Adrenal gland (tissue), 5 donors: ENCODE data around the gene ACTR3.

Experiments used
- POLR2A ChIP-seq, 2 donors: fragments of 450-650 bp; IDR thresholded peaks; one replicate each; pipeline ENCODE4 v1.6.1; 2017; ENCODE audit warnings: antibody characterized with exemption in 2 of 2, mild to moderate bottlenecking in 2 of 2, moderate library complexity in 1 of 2
- TF ChIP-seq, protein P1 (sequence below), 6 experiments: fragments of 450-650 bp in 4 of 6; fragments of 200-600 bp in 2 of 6; sonication (generic) in 1 of 6; IDR thresholded peaks; 1 replicate in 5 of 6; 2 replicates in 1 of 6; pipeline versions ENCODE4 v1.5.1 to v1.8.0; 2016 to 2021; ENCODE audit warnings: antibody characterized with exemption in 6 of 6, mild to moderate bottlenecking in 2 of 6, moderate library complexity in 1 of 6
- donor health status: DM: no; HTN: no; CAD: no.

GRCh38 chr2:113926314-113926713 is 36.4 kb downstream of the ACTR3 start:
- TF ChIP-seq, protein P1, sequence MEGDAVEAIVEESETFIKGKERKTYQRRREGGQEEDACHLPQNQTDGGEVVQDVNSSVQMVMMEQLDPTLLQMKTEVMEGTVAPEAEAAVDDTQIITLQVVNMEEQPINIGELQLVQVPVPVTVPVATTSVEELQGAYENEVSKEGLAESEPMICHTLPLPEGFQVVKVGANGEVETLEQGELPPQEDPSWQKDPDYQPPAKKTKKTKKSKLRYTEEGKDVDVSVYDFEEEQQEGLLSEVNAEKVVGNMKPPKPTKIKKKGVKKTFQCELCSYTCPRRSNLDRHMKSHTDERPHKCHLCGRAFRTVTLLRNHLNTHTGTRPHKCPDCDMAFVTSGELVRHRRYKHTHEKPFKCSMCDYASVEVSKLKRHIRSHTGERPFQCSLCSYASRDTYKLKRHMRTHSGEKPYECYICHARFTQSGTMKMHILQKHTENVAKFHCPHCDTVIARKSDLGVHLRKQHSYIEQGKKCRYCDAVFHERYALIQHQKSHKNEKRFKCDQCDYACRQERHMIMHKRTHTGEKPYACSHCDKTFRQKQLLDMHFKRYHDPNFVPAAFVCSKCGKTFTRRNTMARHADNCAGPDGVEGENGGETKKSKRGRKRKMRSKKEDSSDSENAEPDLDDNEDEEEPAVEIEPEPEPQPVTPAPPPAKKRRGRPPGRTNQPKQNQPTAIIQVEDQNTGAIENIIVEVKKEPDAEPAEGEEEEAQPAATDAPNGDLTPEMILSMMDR (IDR thresholded peaks at IDR 0.05) = no peak
- no peak for TF ChIP-seq POLR2A (IDR thresholded peaks at IDR 0.05)
